GM19035 (cell line): Measurements from ENCODE around the gene AKAP9.
"Not testable (repeated sequence)": the region's sequence is repeated elsewhere in the genome, so short reads cannot be mapped to it uniquely, and the experiment has no call there.

Experiments used
- ATAC-seq: cut with Tn5 transposase; IDR thresholded peaks from one replicate; pipeline ENCODE4 v1.9.1; 2021; ENCODE audit not compliant: unreplicated experiment

Gene AKAP9

GRCh38 chr7:91945476-91945875, 4.8 kb downstream of the AKAP9 start:
- no peak for ATAC-seq

GRCh38 chr7:91946549-91946948, 5.9 kb downstream of the AKAP9 start:
- ATAC-seq: no peak

GRCh38 chr7:91947948-91948347, 7.3 kb downstream of the AKAP9 start:
- no peak for ATAC-seq

GRCh38 chr7:91949221-91950009, 8.8 kb downstream of the AKAP9 start:
- peak; percentile 64 for ATAC-seq

- no peak for ATAC-seq
Observed at GRCh38 chr7:91953618-91954017, 13.0 kb downstream of the AKAP9 start.

- ATAC-seq: not testable (repeated sequence)
Observed at GRCh38 chr7:91956464-91956863, 15.8 kb downstream of the AKAP9 start.

GRCh38 chr7:91957232-91957631, 16.6 kb downstream of the AKAP9 start:
- no peak for ATAC-seq

- ATAC-seq: no peak
Observed at GRCh38 chr7:91957823-91958222, 17.2 kb downstream of the AKAP9 start.

GRCh38 chr7:91959023-91959422, 18.4 kb downstream of the AKAP9 start:
- ATAC-seq: no peak

- ATAC-seq: no peak
Observed at GRCh38 chr7:91961816-91962215, 21.2 kb downstream of the AKAP9 start.

- ATAC-seq: no peak
Observed at GRCh38 chr7:91962419-91962818, 21.8 kb downstream of the AKAP9 start.

- not testable (repeated sequence) for ATAC-seq
Observed at GRCh38 chr7:91967513-91967912, 26.9 kb downstream of the AKAP9 start.

- ATAC-seq: no peak
Observed at GRCh38 chr7:91973639-91974038, 33.0 kb downstream of the AKAP9 start.

- no peak for ATAC-seq
Observed at GRCh38 chr7:91974066-91974465, 33.4 kb downstream of the AKAP9 start.

GRCh38 chr7:91976743-91977142, 36.1 kb downstream of the AKAP9 start:
- ATAC-seq: no peak

GRCh38 chr7:91979590-91979989, 38.9 kb downstream of the AKAP9 start:
- no peak for ATAC-seq

- not testable (repeated sequence) for ATAC-seq
Observed at GRCh38 chr7:91982352-91982751, 41.7 kb downstream of the AKAP9 start.

GRCh38 chr7:91988213-91988612, 47.6 kb downstream of the AKAP9 start:
- no peak for ATAC-seq

- ATAC-seq: peak; percentile 43
Observed at GRCh38 chr7:91993976-91994375, 53.3 kb downstream of the AKAP9 start.

- peak; percentile 94 for ATAC-seq
Observed at GRCh38 chr7:91995391-91996105, 54.9 kb downstream of the AKAP9 start.

GRCh38 chr7:91999631-92000565, 59.2 kb downstream of the AKAP9 start:
- no peak for ATAC-seq
